GM21717 (cell line): ENCODE data around the gene PARD6A.

Experiments used
- ATAC-seq: cut with Tn5 transposase; IDR thresholded peaks from one replicate; pipeline ENCODE4 v1.9.1; 2021; ENCODE audit warnings: mild to moderate bottlenecking, moderate library complexity; ENCODE audit not compliant: unreplicated experiment

PARD6A gene, protein sequence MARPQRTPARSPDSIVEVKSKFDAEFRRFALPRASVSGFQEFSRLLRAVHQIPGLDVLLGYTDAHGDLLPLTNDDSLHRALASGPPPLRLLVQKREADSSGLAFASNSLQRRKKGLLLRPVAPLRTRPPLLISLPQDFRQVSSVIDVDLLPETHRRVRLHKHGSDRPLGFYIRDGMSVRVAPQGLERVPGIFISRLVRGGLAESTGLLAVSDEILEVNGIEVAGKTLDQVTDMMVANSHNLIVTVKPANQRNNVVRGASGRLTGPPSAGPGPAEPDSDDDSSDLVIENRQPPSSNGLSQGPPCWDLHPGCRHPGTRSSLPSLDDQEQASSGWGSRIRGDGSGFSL

DNA sequence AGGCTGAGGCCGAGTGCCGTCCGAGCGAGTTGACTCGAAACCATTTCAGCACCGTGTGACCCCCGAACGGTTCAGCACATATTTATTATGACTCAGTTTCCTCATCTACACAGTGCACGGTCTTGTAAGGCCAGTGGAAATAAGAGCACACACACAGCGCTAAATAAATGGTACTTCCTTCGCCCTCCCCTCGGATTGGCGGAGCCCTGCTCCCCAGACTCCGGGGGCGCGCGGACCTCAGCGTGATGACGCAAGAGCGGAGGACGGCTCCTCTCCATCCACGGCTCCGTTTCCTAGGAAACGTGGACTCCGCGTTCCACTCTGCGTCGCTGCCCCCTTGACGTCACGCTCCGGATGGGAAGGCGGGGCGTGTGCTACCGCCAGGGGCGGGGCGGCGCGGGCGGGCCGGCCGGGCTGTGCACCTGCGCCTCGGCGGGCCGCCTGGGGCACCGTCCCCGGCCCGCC, at the start of gene PARD6A:
PARD6A (plus strand) TSS at position 397 of the 465 bp plus-strand sequence. CDS start 79 bp downstream, outside the sequence.
- ATAC-seq: peak; percentile 69

GRCh38 chr16:67613808-67614207, 47.0 kb upstream of the PARD6A start:
- ATAC-seq: no peak

- no peak for ATAC-seq
Measured at GRCh38 chr16:67628216-67628615, 32.5 kb upstream of the PARD6A start.

DNA sequence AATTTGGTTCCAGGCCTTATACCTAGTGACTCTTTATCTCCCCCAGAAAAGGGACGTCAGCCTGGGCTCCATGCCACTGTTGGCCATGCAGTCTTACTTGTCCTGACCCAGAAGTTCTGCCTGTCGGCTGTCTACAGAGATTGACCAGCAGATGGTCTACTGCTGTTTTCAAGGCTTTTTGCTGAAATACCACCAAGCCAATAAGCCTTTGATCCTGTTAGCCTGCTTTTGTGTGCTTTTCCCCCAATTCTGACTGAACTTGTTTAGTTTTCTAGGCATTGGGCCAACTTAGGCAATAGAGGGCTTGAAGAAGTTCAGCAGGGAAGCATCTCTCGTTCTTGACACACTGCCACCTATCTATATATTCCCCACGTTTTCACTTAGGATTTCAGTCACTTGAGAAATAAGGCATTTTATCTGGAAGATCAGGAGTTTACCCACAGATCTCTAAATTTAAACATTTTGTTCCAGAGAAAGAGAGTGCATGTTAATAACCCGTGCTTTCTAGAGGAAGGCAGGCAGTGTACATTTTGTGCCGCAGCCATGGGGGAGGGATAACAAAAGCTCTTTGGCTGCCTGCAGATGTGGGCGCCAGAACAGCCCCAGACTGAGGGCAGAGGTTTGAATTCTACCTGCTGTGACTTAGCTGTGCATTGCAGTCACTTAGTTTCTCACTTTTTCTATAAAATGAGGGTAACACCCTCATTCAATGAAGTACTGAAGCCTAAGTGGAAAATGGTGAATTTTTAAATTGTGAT, 28.2 kb upstream of the PARD6A start:
- ATAC-seq: no peak

- no peak for ATAC-seq
Measured at GRCh38 chr16:67636713-67637112, 24.0 kb upstream of the PARD6A start.

DNA sequence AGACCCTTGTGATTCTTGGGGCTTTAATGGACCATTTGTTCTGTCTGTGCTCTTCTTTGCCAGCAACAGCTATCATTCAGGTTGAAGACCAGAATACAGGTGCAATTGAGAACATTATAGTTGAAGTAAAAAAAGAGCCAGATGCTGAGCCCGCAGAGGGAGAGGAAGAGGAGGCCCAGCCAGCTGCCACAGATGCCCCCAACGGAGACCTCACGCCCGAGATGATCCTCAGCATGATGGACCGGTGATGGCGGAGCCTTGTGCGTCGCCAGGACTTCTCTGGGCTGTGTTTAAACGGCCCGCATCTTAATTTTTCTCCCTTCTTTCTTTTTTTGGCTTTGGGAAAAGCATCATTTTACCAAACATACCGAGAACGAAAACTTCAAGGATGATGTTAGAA, 23.1 kb upstream of the PARD6A start:
- ATAC-seq: no peak

DNA sequence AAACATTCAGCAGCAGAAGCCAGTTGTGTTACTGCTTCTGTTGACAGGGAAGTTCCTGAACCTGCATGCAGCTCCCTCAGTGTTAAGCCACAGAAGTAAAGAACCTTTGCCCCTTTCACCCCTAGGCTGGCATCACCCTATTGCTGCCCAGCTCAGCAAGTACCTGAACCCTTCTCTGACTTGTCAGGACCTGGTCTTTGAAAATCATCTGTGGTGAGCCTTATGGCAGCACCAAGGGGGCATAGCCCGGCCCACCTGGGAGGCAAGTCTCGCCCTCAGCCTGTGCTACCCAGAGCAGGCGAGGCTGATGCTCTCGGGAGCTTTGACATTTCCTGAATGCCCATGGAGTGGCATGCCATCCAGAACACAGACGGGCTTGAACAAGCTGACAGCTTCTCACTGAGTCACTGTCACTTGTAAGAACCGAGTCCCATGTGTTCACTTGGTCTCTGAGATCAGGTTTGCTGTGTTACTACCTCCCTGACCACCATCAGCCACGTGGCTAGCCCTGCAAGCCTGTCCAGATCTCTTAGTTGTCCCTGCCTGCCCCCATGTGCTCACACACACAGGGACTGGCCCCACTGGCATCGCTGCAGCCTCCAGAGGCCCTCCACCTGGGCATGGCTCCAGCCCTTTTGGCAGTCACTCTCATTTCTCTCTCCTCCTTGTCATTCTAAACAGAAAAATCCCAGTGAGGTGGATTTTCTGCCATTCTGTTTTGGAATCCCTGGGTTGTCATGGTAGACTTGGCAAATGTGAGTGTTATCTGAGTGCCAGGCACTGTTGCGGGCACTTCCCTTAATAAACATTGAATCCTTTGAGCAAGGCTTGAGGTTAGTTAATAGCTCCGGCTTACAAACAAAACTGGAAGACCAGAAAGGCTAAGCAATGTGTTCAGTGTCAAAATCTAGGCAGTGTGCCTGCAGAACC, 18.7 kb upstream of the PARD6A start:
- ATAC-seq: no peak

- ATAC-seq: no peak
Measured at GRCh38 chr16:67644038-67644437, 16.7 kb upstream of the PARD6A start.

GRCh38 chr16:67645397-67646121, 15.2 kb upstream of the PARD6A start:
- ATAC-seq: peak; percentile 7

GRCh38 chr16:67647111-67647651, 13.6 kb upstream of the PARD6A start:
- ATAC-seq: no peak

DNA sequence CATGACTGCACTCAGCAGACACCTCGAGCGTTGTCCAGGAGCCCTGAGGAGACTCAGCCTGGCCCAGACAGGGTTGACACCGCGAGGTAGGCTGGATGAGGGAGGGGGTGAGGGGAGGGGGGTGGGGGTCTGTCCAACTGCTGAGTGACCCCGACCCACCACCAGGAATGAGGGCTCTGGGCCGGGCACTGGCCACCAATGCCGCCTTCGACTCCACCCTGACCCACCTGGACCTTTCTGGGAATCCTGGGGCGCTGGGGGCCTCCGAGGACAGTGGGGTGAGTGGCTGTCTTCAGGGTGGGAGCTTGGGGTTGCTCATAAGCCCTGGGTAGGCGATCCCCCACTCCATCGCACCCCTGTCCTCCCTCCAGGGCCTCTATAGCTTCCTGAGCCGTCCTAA, 13.1 kb upstream of the PARD6A start:
- no peak for ATAC-seq

DNA sequence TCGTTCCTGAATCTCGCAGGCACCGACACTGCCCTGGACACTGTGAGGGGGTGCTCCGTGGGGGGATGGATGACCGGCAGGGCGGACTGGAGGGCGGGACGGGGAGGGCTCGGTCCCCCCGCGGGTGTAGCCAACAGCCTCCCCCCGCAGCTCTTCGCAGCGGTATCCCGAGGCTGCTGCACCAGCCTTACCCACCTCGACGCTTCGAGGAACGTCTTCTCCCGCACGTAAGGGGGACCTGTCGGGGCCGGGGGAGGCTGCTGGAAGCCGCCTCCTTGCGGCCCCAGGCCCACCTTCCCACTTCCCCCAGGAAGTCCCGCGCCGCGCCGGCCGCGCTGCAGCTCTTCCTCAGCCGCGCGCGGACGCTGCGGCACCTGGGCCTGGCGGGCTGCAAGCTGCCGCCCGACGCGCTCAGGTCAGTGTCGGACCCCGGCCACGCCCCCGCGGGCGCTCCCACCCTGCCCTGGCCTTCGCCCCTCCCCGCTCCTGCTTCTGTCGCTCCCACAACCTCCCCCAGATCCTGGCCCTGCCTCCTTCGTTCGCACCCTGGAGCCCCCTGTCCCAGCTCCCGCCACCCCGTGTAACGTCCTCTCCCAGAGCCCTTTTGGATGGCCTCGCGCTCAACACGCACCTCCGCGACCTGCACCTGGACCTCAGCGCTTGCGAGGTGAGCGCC, 12.5 kb upstream of the PARD6A start:
- no peak for ATAC-seq

DNA sequence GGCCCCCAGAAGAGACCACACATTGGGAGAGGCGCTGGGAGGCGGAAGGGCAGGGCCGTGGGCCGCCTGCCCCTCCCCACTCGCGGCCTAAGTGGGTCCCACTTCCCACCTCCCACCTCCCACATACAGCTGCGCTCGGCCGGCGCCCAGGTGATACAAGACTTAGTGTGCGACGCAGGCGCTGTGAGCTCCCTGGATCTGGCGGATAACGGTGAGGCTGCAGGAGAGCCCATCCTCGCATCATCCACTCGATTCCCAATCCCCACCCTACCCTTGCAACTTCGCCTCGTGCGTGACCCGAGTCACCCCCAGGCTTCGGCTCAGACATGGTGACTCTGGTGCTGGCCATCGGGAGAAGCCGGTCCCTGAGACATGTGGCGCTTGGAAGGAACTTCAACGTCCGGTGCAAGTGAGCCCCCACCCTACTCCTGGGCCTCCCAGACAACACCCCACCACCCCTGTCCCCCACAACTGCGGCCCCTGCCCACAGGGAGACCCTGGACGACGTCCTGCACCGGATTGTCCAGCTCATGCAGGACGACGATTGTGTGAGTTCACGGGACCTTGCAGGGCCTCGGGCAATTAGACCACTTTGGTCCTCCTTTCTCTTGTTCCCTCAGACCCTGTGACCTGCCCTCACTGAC, 11.9 kb upstream of the PARD6A start:
- no peak for ATAC-seq

DNA sequence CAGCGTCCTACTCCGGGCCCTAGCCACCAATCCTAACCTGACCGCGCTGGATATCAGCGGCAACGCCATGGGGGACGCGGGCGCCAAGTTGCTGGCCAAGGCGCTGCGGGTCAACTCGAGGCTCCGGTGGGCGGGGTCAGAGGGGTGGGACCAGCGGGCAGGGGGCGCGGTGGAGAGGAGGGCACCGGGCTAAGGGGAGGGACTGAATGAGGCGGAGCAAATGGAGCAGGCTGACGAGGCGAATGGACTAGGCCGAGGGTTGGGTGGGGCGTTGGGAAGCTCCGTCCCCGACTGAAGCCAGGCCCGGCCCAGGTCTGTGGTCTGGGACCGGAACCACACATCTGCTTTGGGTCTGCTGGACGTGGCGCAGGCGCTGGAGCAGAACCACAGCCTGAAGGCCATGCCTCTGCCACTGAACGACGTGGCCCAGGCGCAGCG, 11.2 kb upstream of the PARD6A start:
- no peak for ATAC-seq

- ATAC-seq: no peak
Measured at GRCh38 chr16:67650023-67650422, 10.7 kb upstream of the PARD6A start.

- no peak for ATAC-seq
Measured at GRCh38 chr16:67651039-67651438, 9.7 kb upstream of the PARD6A start.

GRCh38 chr16:67651847-67652246, 8.9 kb upstream of the PARD6A start:
- no peak for ATAC-seq

- no peak for ATAC-seq
Measured at GRCh38 chr16:67652578-67653127, 8.1 kb upstream of the PARD6A start.
